ENCODE results near the gene PTCD3. TPM values are rescaled to one million over a fixed set of nuclear protein-coding genes. Genes with fewer than 3 reads are reported as not detected.

PTCD3 gene
- total RNA-seq, 1 donor from 2014 or later = 158 TPM

DNA sequence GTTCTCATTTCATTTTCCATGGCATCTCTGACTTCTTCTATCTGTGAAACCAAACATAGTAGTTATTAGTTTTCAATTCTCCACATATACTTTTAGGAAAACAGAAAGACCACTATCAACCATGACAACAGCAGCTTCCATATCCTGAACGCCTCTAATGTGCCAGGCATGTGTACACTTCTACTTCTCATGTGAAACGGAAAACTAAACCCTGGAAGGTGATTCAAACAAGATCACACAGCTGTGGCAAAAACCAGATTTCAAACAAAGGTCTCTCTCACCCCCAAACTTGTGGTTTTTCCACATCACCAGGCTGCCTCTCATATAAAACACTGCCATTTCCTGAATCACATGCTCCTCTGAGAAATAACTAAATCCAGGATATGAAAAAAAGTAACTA lies 41.8 kb downstream of the PTCD3 start:
- no peaks in the 10 kb centered on the region for H3K9me3 ChIP-seq (replicated peaks)
- H3K36me3 ChIP-seq = peaks cover 92% of the 10 kb centered on the region
- TF ChIP-seq CTCF (IDR thresholded peaks at IDR 0.05; ENCODE audit: borderline replicate concordance) = no peak
- H3K4me3 ChIP-seq = no peak overlapping the region
- no peak for DNase-seq
- intact Hi-C loops (cut with micrococcal nuclease) = no loop called here
- no peak overlapping the region for H3K27ac ChIP-seq (replicated peaks)
- H3K27me3 ChIP-seq (ENCODE audit: low read depth) = no peaks in the 10 kb centered on the region
- no peaks in the 10 kb centered on the region for H3K4me1 ChIP-seq

GRCh38 chr2:86150502-86150901 lies 44.5 kb downstream of the PTCD3 start:
- TF ChIP-seq CTCF (IDR thresholded peaks at IDR 0.05; ENCODE audit: borderline replicate concordance) = no peak
- no peak overlapping the region for H3K27ac ChIP-seq (replicated peaks)
- H3K36me3 ChIP-seq = peaks cover 92% of the 10 kb centered on the region
- no peaks in the 10 kb centered on the region for H3K27me3 ChIP-seq (ENCODE audit: low read depth)
- H3K4me3 ChIP-seq = no peak overlapping the region
- H3K4me1 ChIP-seq = no peaks in the 10 kb centered on the region
- no peaks in the 10 kb centered on the region for H3K9me3 ChIP-seq (replicated peaks)
- no peak for DNase-seq
- intact Hi-C loops (cut with micrococcal nuclease) = no loop called here

- Histone ChIP-seq H3K27ac (replicated peaks) (no peak overlapping the region), H3K4me3 (no peak overlapping the region), H3K27me3 (ENCODE audit: low read depth) (no peaks in the 10 kb centered on the region), H3K36me3 (peaks cover 98% of the 10 kb centered on the region), H3K9me3 (replicated peaks) (no peaks in the 10 kb centered on the region), H3K4me1 (no peaks in the 10 kb centered on the region)
- TF ChIP-seq CTCF (IDR thresholded peaks at IDR 0.05; ENCODE audit: borderline replicate concordance) = no peak
- intact Hi-C loops (cut with micrococcal nuclease) = no loop called here
- DNase-seq = no peak
These were observed 51.0 kb downstream of the PTCD3 start for GRCh38 chr2:86157009-86157556.

GRCh38 chr2:86158286-86158685 lies 52.3 kb downstream of the PTCD3 start:
- Histone ChIP-seq H3K4me3 (no peak overlapping the region), H3K27ac (replicated peaks) (no peak overlapping the region), H3K36me3 (peaks cover 100% of the 10 kb centered on the region), H3K9me3 (replicated peaks) (no peaks in the 10 kb centered on the region), H3K27me3 (ENCODE audit: low read depth) (no peaks in the 10 kb centered on the region), H3K4me1 (no peaks in the 10 kb centered on the region)
- TF ChIP-seq CTCF (IDR thresholded peaks at IDR 0.05; ENCODE audit: borderline replicate concordance) = no peak
- intact Hi-C loops (cut with micrococcal nuclease) = no loop called here
- no peak for DNase-seq

DNA sequence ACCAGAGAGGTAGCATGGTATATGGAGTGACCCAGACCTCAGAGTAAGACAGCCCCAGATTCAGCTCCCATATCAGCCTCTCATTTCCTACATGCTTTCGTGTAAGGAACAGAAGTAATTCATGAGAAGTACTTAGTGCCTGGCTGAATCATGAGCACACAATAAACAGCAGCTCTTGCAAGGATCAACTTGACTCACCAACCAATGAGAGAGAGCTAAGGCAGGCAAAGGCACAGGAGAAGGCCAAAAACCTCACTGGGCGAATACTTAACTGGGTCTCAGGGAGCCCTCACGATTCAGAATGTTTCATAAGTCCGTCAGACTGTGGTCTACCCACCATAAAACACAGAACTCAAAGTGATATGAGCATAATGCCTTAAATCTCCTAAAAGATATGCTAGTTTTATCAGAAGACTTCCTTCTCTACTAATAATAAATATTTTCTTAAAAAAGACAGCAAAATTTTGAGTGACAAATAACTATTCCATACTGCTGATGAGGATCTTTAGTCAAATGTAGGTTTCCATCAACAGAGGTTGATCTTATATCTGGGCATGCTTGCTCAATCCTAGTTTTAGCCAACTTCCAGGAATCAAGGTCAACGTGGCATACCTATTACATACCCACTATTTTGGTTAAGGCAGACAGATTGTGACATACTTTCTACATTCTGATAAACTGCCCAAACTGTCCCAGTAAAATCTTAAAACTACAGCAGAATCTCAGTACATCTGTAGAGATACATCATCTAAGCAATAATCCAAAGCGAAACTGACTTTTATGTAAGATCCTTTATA lies 54.3 kb downstream of the PTCD3 start:
- DNase-seq = no peak
- intact Hi-C loops (cut with micrococcal nuclease) = no loop called here
- H3K27ac ChIP-seq (replicated peaks) = no peak overlapping the region
- no peak for TF ChIP-seq CTCF (IDR thresholded peaks at IDR 0.05; ENCODE audit: borderline replicate concordance)
- H3K36me3 ChIP-seq = peaks cover 100% of the 10 kb centered on the region
- H3K4me1 ChIP-seq = no peaks in the 10 kb centered on the region
- H3K27me3 ChIP-seq (ENCODE audit: low read depth) = no peaks in the 10 kb centered on the region
- no peak overlapping the region for H3K4me3 ChIP-seq
- no peaks in the 10 kb centered on the region for H3K9me3 ChIP-seq (replicated peaks)
